HepG2 (cell line): ENCODE measurements around the gene CEP128.

Source experiments
- CTCF ChIP-seq: sonication (generic); formaldehyde crosslinking; IDR thresholded peaks from 2 replicates; pipeline ENCODE4 v1.5.0; 2020; ENCODE audit warnings: mild to moderate bottlenecking, missing genetic modification reagents, moderate library complexity
- HNRNPL ChIP-seq: fragments of 200-400 bp; formaldehyde crosslinking; IDR thresholded peaks from 2 replicates; pipeline ENCODE4 v1.6.1; 2017; ENCODE audit warnings: mild to moderate bottlenecking, low read depth, low read length
- MNT ChIP-seq: fragments of 450-650 bp; IDR thresholded peaks from 2 replicates; pipeline ENCODE4 v1.6.1; 2016
- PLRG1 ChIP-seq: fragments of 450-650 bp; conservative IDR thresholded peaks from 2 replicates; pipeline ENCODE4 v1.6.1; 2016
- POLR2AphosphoS5 ChIP-seq: IDR thresholded peaks from 2 replicates; pipeline ENCODE4 v1.6.1; 2012; ENCODE audit warnings: low read depth, low read length
- RAD21 ChIP-seq: fragments of 450-650 bp; formaldehyde crosslinking; IDR thresholded peaks from 2 replicates; pipeline ENCODE4 v1.5.0; 2020; ENCODE audit warnings: mild to moderate bottlenecking
- RBAK ChIP-seq: sonication (generic); formaldehyde crosslinking; IDR thresholded peaks from 2 replicates; pipeline ENCODE4 v1.5.1; 2020; ENCODE audit warnings: mild to moderate bottlenecking, missing genetic modification reagents
- ZNF24 ChIP-seq: fragments of 450-650 bp; IDR thresholded peaks from 2 replicates; pipeline ENCODE4 v1.6.1; 2017; ENCODE audit warnings: antibody characterized with exemption, mild to moderate bottlenecking
- ZNF318 ChIP-seq: sonication (generic); formaldehyde crosslinking; IDR thresholded peaks from 2 replicates; pipeline ENCODE4 v1.4.0; 2020; ENCODE audit warnings: mild to moderate bottlenecking, missing genetic modification reagents
- ZNF407 ChIP-seq: sonication (generic); formaldehyde crosslinking; IDR thresholded peaks from one replicate; pipeline ENCODE4 v1.5.1; 2020; ENCODE audit warnings: mild to moderate bottlenecking, missing genetic modification reagents; ENCODE audit errors: not compliant biosample characterization

GRCh38 chr14:80664576-80664975, 277.0 kb downstream of the CEP128 start:
- TF ChIP-seq ZNF24, result no peak
- no peak for TF ChIP-seq RAD21
- TF ChIP-seq ZNF407 (CRISPR knock-in tag), result no peak
- TF ChIP-seq PLRG1, result no peak
- no peak for TF ChIP-seq CTCF (CRISPR knock-in tag)
- no peak for TF ChIP-seq ZNF318 (CRISPR knock-in tag)
- no peak for TF ChIP-seq MNT
- no peak for TF ChIP-seq POLR2AphosphoS5
- no peak for TF ChIP-seq RBAK (CRISPR knock-in tag)
- no peak for TF ChIP-seq HNRNPL
